ENCODE measurements around the gene LAMTOR4. TPM values are rescaled to one million over a fixed set of nuclear protein-coding genes. Genes with fewer than 3 reads are reported as not detected.
A peak's percentile ranks its signal among the peaks of the same experiment; 100 is the strongest.

Gene LAMTOR4
- total RNA-seq, result 105 TPM
- long read RNA-seq, transcript LAMTOR4-201 (4 exons, 605 nt), result major isoform, 18 of 24 reads
- long read RNA-seq, partial matches to known transcripts, result 1 of 24 reads
- long read RNA-seq, other reads (novel, unspliced or antisense), result 0 of 24 reads

DNA sequence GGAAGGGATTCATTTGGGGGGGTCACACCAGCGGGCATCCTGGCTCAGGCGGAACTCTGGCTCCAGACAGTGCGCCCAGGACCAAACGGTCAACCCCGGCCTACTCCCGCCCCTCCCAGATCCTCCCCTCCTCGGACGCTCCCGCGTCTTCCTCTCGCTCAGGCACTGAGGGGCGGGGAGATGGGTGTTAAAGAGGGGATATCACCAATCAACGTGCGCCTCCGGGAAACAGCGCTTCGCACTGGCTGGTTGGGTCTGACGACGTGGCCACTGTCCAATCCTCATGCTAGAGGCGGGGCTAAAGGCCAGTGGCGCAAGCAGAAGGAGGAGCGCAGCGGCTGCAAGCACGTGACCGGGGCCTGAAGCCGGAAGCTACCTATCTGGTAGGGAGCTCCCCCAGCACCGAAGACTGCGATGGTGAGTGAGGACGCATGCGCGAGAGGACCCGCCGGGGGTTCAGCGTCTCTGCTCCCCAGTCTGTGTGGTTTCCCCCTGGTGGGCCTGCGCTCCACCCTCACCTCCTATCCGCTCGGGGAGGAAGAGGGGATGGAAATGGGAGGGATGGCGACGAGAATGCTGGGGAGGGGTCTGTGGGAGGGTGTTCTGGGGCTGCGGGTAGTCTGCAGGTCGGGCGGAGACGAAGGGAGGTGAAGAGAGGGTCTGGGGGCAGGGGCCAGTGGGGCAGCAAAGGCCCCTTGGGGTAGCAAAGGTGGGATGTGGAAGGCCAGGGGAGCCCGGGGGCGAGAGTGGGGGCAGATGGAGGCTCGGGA lies at the start of gene LAMTOR4:
LAMTOR4 (plus strand) TSS at position 360 of the 770 bp plus-strand sequence; CDS start at position 415, 55 bp downstream.
- H3K4me3 ChIP-seq, result peak within 1 kb of the TSS; percentile 88
- TF ChIP-seq, protein P1, sequence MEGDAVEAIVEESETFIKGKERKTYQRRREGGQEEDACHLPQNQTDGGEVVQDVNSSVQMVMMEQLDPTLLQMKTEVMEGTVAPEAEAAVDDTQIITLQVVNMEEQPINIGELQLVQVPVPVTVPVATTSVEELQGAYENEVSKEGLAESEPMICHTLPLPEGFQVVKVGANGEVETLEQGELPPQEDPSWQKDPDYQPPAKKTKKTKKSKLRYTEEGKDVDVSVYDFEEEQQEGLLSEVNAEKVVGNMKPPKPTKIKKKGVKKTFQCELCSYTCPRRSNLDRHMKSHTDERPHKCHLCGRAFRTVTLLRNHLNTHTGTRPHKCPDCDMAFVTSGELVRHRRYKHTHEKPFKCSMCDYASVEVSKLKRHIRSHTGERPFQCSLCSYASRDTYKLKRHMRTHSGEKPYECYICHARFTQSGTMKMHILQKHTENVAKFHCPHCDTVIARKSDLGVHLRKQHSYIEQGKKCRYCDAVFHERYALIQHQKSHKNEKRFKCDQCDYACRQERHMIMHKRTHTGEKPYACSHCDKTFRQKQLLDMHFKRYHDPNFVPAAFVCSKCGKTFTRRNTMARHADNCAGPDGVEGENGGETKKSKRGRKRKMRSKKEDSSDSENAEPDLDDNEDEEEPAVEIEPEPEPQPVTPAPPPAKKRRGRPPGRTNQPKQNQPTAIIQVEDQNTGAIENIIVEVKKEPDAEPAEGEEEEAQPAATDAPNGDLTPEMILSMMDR (IDR thresholded peaks at IDR 0.05), result no peak
- DNase-seq, result peak; percentile 99
- no peaks in the 10 kb centered on the region for H3K27me3 ChIP-seq
- peak within 1 kb of the TSS; percentile 85 for H3K27ac ChIP-seq
- intact Hi-C loops (cut with DNase I), result no loop called here
- peak; percentile 99 for ATAC-seq
- H3K9me3 ChIP-seq, result no peaks in the 10 kb centered on the region
- H3K36me3 ChIP-seq, result no peaks in the 10 kb centered on the region
- H3K4me1 ChIP-seq, result peaks cover 11% of the 10 kb centered on the region

GRCh38 chr7:100099452-100099851 lies 49.3 kb upstream of the LAMTOR4 start:
- intact Hi-C loops (cut with DNase I), result no loop called here
- Histone ChIP-seq H3K27ac (peak overlapping the region; percentile 76), H3K27me3 (no peaks in the 10 kb centered on the region), H3K9me3 (no peaks in the 10 kb centered on the region), H3K4me1 (peaks cover 25% of the 10 kb centered on the region), H3K4me3 (peak overlapping the region; percentile 97), H3K36me3 (peaks cover 61% of the 10 kb centered on the region)
- ATAC-seq (no peak), DNase-seq (no peak)
- TF ChIP-seq, protein P1 (IDR thresholded peaks at IDR 0.05), result no peak

GRCh38 chr7:100100420-100101015 lies 48.2 kb upstream of the LAMTOR4 start:
- intact Hi-C loops (cut with DNase I), result no loop called here
- DNase-seq (peak; percentile 96), ATAC-seq (peak; percentile 91)
- Histone ChIP-seq H3K27ac (peak overlapping the region; percentile 76), H3K9me3 (no peaks in the 10 kb centered on the region), H3K36me3 (peaks cover 58% of the 10 kb centered on the region), H3K27me3 (no peaks in the 10 kb centered on the region), H3K4me3 (peak overlapping the region; percentile 97), H3K4me1 (peaks cover 25% of the 10 kb centered on the region)
- TF ChIP-seq, protein P1 (IDR thresholded peaks at IDR 0.05), result no peak

- peaks cover 25% of the 10 kb centered on the region for H3K4me1 ChIP-seq
- DNase-seq (peak; percentile 100), ATAC-seq (peak; percentile 94)
- peaks cover 57% of the 10 kb centered on the region for H3K36me3 ChIP-seq
- TF ChIP-seq, protein P1 (IDR thresholded peaks at IDR 0.05), result no peak
- no peaks in the 10 kb centered on the region for H3K9me3 ChIP-seq
- intact Hi-C loops (cut with DNase I), result no loop called here
- peak within 1 kb of the TSS; percentile 97 for H3K4me3 ChIP-seq
- peak within 1 kb of the TSS; percentile 94 for H3K27ac ChIP-seq
- no peaks in the 10 kb centered on the region for H3K27me3 ChIP-seq
Observed at GRCh38 chr7:100101016-100101862, 47.5 kb upstream of the LAMTOR4 start, which contains the start of the genes AP4M1 and MCM7. Gene AP4M1, plus strand, starts transcription at chr7:100101643. Its CDS starts 72 bp downstream, at chr7:100101715. Gene MCM7, minus strand, starts transcription at chr7:100101397. Its CDS starts 103 bp downstream, at chr7:100101294.

All from upper lobe of right lung (tissue), 1 donor.